ENCODE results near the gene TOMM20.

Gene TOMM20

GRCh38 chr1:235060607-235061470, 67.8 kb downstream of the TOMM20 start:
- DNase-seq = no peak
